ENCODE results near the gene SLITRK1.

SLITRK1 gene, protein sequence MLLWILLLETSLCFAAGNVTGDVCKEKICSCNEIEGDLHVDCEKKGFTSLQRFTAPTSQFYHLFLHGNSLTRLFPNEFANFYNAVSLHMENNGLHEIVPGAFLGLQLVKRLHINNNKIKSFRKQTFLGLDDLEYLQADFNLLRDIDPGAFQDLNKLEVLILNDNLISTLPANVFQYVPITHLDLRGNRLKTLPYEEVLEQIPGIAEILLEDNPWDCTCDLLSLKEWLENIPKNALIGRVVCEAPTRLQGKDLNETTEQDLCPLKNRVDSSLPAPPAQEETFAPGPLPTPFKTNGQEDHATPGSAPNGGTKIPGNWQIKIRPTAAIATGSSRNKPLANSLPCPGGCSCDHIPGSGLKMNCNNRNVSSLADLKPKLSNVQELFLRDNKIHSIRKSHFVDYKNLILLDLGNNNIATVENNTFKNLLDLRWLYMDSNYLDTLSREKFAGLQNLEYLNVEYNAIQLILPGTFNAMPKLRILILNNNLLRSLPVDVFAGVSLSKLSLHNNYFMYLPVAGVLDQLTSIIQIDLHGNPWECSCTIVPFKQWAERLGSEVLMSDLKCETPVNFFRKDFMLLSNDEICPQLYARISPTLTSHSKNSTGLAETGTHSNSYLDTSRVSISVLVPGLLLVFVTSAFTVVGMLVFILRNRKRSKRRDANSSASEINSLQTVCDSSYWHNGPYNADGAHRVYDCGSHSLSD

DNA sequence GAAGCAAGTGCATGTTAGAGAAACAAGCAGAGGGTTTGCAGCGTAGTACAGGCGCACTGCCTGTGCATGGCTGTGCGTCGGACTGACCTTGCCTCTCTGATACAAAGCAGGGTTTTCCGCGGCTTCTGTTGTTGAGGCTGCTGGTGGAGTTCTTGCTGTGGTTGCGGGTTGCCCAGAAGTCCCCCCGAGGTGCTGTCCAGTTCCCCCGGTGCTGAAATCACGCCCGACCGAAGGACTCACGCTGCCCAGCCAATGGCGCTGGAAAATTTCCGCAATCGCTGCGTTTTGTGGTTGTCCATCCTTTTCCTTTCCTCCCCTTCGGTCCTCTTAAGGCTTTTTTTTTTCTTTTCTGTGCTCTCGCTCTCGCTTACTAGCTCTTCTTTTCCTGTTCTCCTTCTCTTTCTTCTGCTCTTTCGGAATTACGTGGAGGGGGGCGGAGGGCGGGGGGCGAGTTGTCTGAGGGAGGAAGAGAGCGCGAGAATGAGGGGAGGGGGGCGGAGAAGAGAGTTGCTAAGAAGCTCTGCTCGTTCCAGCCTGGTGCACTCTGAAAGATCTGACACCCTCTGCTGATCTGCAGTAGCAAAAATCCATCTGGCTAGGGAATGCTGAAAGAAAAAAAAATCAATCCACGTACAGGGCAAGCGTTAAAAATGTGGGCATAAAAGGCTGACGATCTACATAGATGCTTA is at the start of gene SLITRK1:
TSS of gene SLITRK1 (minus strand) at position 558 of the 689 bp plus-strand sequence. CDS start 967 bp downstream, outside the sequence.
- no peak for DNase-seq

DNA sequence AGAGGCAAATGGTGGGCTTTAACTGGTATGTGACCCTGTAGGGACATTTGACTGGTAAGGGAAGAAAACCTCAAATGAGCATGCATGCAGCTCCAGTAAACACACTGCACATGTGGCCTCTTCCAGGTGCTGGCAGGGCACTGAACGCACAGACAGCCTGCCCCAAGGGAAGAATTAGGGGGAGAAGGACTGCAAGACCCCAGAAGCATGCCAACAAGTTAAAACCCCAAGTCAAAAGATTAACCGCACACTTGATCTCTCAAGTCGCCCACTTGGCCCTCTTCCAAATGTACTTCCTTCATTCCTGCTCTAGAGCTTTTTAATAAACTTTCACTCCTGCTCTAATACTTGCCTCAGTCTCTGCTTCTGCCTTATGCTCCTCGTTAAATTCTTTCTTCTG is 46.9 kb upstream of the SLITRK1 start:
- DNase-seq: no peak

DNA sequence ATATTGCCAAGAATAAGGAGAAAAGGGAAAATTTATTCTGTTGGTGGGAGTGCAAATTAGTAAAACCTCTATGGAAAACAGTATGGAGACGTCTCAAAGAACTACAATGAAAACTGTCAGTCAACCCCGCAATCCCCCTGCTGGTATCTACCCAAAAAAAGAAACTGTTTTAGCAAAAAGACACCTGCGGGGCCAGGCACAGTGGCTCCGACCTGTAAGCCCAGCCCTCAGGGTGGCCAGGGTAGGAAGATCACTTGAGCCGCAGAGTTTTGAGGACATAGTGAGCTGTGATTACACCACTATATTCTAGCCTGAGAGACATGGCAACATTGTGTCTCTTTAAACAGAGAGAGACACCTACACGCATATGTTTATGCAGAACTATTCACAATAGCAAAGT is 37.5 kb upstream of the SLITRK1 start:
- DNase-seq: no peak

DNA sequence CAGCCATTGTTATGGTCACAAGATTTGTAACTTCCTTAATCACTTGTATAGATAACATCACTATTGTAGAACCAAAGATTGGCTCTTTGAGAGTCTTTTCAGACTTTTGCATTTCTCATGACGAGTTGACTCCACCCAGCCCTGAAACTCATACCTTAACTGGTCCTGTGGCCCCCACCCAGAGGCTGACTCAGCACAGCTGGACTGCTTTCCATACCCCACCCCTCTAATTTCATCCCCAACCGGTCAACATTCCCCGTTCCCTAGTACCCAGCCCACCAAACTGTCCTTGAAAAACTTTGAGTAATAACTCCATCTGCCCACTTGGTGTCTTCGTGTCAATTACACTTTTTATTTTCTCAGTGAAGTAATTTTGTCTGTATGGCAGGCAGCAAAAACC is 32.1 kb upstream of the SLITRK1 start:
- no peak for DNase-seq

DNA sequence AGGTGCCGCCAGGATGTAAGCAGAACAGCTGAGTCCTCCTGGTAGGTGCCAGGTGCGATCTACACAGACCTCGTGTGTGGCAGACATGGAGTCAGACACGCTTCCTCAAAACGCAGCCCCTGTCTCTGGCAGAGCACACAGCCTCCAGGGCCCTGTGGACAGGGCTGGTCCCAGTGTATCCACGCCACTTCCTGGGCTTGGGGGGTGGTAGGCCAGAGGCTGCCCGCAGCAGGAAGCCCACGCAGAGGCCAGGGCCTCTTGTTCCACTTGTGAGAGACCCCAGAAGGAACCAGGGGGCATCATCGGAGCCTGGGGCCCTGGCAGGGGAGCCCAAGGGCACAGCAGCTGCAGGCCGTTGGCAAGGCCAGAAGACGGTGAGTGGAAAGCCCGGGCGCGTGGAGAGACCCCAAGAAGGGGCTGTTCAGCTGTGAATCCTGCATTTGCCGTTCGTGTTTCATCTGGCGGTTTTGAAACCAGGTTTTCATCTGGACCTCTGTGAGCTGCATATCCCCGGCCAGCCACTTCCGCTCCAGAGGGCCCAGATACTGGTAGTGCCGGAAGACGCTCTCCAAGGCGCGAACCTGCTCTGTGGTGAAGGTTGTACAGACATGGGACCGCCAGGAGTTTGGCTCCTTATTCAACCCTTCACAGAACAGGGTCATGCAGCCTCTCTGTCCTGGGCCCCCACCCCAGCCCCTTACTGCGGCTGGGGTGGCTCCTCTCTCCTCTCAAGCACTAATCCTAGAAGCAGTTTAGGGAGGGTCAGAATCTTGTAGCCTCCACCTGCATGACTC is 25.1 kb upstream of the SLITRK1 start:
- DNase-seq: no peak

DNA sequence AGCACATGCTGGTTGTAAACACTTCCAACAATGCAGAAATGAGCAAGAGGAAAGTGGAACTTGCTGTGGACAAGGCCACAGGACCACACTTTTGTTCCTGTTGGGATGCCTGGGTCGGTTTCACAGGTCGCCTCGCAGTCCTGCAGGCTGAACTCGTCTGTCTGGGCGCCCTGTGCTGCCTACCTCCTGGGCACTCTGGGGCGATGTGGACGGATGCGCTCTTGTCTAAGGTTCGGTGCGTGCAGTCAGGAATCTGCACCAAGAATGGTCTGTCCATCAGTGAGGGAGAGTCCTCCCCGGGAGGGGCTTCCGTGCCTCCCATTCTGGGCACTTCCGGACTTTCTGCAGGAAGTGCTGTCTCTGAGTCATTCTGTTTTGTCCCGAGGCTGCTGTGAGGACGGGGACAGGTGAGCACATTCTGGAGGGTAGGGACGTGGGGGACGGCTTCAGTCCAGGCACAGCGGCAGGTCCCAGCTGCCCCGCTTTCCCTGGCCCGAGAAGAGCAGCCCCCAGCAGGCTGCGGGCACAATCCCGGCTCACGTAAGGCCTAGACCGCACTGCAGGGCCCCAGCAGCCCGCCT is 24.1 kb upstream of the SLITRK1 start:
- no peak for DNase-seq

DNA sequence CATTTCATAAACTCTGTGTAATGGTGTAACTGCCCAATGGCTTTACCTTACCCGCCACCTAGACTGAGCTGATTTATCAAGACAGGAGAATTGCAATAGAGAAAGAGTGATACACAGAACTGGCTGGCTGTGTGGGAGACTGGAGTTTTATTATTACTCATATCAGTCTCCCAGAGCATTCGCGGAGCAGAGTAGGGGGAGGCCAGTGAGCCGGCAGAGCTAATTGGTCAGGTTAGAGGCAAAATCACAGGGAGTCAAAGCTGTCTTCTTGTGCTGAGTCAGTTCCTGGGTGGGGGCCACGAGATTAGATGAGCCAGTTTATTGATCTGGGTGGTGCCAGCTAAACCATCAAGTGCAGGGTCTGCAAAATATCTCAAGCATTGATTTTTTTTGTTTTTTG is 23.4 kb upstream of the SLITRK1 start:
- DNase-seq: no peak

DNA sequence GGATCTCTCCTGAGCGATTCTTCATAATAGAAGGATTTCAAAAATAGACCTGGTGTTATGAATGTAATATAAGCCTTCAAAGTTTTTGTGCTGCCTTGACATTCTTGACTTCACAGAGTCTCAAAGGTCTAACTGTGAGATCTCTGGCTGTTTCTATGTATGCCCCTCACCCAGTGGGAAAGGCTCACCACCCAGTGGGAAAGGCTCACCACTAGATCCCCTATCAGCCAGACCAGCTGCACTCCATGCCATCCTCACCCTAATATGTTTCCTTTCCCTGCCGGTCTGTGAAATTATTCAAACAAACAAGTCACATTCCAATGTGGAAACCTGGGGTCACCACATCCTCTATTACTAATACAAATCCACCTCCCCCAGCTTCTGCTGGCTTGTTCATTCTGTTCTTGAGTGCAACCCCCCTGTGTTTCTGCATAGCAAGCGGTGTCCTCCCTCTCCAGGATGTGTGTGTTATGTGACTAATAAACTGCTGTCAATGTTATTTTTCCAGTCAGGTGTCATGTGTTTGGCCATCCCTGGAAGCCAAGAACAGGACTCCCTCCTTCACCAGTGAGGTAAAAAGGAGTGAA is 13.8 kb upstream of the SLITRK1 start:
- no peak for DNase-seq

DNA sequence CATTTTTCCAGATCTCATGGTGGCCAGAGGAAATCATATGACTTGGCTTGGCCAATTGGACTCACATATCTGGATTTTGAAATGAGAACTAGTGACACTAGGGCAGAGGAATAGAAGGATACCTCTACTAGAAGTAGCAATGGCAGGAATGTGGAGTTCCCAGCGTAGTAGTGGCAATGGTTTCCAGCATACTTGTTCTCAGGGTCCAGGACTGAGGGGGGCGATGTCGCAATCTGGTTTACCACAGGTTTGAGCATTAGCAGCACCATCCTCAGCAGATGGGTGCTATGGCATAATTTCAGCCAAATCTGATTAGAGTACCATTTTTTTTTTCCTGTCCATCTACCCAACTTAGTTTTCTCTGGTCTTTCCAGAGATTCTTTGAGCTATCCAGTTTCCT is 8.1 kb upstream of the SLITRK1 start:
- no peak for DNase-seq

DNA sequence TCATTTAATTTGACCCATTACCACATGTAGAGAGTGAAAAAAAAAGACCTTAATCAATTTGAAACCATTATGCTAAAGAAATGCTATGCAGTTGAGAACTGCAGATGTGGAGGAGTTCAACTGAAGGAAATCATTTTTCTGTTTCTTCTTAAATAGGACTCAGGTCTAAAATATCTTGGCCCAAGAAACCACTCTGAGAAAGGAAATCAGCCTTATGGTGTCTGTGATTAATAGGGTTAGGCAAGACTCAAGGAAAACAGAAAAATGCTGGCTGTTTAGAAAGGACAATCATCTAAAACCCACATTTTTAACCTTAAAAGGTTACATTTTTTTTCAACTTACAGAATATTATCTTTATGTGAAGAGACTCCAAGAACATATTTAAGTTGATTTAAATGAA is 1.9 kb upstream of the SLITRK1 start:
- no peak for DNase-seq

DNA sequence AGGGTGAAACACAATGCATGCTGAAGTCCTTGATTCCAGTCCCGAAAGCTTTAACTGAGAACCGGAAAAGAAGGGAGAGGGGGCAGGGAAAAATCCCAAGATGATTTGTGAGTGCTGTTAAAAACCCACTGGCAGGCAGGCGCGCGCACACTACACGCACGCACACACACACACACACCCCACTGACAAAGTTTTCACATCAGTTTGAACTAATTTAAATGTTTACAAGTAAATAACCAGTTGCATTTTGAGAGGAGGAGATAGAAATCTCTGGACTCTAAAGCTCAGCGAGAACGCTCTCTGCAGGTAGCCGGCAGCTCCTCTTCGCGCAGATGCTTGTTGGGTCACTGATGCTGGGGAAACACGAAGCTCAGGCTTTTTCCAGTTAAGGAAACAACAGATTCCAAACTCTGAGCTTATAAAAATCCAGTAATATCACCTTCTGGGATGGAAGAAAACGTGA is 818 bp upstream of the SLITRK1 start:
- no peak for DNase-seq

DNA sequence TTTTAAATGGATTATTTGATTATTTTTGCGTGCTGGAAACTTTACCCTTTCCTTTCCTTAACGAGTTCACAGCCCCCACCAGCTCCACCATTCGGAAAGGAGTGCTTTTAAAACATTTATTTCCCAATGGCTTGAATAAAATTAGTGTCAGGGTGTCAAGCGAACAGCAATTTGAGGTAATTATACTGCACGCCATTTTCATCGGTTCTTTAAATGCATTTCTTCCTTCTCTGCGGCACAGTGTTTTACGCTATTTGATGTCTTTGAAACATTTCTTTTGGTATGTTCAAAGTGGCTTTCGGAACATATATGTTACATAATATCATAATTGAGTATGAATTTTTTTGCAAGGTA is 309 bp upstream of the SLITRK1 start:
- DNase-seq: no peak

DNA sequence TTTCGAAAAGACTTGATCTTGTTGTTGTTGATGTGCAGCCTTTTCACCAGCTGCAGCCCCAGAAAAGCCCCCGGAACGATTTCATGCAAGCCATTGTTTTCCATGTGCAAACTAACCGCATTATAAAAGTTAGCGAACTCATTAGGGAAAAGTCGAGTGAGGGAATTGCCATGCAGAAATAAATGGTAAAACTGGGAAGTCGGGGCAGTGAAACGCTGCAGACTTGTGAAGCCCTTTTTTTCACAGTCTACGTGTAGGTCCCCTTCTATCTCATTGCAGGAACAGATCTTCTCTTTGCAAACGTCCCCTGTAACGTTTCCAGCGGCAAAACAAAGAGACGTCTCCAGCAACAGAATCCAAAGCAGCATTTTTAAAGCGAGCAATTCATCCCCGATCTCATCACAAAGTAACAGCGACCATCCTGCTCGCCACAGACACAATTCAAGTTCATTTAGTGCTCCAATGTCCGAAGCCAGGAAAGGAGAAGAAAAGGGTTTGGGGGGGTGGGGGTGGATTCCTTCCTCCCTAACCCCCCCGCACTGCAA is 1.1 kb downstream of the SLITRK1 start:
- DNase-seq: no peak

DNA sequence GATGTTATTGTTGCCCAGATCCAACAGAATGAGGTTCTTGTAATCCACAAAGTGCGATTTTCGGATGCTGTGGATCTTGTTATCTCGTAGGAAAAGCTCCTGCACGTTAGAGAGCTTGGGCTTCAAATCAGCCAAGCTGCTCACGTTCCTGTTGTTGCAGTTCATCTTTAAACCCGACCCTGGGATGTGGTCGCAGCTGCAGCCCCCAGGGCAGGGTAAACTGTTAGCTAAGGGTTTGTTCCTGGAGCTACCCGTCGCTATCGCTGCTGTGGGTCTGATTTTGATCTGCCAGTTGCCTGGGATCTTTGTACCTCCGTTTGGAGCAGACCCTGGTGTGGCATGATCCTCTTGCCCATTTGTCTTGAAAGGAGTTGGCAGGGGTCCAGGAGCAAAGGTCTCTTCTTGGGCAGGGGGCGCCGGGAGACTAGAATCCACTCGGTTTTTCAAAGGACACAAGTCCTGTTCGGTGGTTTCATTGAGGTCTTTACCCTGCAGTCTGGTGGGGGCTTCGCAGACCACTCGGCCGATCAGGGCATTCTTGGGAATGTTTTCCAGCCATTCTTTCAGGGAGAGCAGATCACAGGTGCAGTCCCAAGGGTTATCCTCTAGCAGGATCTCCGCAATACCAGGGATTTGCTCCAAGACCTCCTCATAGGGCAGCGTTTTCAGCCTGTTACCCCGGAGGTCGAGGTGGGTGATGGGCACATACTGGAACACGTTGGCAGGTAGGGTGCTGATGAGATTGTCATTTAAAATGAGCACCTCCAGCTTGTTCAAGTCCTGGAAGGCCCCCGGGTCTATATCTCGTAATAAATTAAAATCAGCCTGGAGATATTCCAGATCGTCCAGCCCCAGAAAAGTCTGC is 1.8 kb downstream of the SLITRK1 start:
- no peak for DNase-seq

DNA sequence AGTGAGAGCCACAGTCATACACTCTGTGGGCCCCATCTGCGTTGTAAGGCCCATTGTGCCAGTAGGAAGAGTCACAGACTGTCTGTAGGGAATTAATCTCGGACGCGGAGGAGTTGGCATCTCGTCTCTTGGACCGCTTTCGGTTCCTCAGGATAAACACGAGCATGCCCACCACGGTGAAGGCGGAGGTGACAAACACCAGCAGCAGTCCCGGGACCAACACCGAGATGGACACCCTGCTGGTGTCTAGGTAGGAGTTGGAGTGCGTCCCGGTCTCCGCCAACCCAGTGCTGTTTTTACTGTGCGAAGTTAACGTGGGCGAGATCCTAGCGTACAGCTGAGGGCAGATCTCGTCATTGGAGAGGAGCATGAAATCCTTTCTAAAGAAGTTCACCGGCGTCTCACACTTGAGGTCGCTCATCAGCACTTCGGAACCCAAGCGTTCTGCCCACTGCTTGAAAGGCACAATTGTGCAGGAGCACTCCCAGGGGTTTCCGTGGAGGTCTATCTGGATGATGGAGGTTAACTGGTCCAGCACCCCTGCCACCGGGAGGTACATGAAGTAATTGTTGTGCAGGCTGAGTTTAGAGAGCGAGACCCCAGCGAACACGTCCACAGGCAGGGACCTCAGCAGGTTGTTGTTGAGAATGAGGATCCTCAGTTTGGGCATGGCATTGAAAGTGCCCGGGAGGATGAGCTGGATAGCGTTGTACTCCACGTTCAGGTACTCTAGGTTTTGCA is 2.7 kb downstream of the SLITRK1 start:
- no peak for DNase-seq

DNA sequence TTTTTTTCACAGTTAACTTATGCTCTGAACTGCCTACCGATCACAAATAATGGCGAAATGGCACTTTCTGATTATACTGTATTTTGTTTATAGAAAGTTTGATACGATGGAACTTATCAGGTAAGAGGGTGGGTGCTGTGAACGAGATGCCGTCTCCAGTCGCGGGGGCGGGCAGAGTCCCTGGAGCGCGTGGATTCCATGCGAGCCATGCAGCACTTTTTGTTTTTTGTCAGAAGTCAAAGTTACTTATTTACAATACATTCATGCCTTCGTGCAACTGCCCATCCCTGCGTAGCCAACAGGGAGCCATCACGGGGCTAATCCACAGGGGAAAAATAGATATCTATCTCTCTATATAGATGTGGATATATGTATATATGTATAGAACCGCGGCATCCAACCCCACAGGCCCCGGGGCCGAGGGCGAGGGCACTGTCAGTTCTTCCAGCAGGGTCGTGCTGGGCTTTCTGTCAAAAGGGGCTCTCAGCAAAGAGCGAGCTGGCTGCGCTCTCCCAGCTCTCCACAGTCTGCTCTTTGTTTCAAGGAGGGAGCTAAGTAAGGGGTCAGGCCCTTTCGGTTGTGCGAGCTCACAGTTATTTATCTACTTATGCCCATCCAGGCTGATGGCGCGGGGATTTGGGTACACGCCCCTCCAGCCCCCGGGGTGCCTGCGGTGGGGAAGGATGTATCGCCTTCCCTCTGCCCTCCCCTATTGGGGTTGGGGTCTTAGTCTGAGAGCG is 3.4 kb downstream of the SLITRK1 start:
- DNase-seq: no peak

DNA sequence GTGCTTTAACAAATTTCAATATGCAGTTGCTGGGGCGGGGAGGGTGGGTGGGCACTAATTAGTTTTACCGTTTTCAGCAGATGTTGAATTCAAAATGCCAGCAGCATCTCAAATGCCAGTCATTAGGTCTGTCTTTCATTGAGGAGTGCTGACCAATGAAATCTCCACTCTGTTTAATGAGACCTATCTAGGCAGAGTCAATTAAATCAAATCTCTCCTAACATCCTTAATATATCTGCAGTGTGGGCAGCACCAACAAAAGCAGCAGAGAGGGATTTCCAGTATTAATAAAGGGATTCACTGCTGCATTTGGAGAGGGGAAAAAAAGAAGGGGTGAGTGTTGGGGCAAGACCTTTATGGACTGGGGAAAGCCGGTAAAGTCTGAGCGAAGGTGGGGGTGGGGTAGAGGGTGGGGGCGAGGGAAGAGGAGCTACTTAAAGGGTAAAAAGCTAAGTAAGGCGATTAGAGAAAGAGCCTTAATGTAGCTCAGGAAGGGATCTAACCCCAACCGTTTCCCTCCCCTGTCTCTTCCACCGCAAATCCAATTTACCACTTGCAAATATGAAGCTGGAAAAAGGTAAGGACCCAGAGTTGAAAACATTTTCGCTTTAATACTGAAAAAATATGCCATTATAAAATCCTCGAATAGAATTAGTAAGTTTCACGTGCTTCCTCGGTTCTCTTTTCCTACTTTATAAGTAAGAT is 4.5 kb downstream of the SLITRK1 start:
- DNase-seq: no peak

DNA sequence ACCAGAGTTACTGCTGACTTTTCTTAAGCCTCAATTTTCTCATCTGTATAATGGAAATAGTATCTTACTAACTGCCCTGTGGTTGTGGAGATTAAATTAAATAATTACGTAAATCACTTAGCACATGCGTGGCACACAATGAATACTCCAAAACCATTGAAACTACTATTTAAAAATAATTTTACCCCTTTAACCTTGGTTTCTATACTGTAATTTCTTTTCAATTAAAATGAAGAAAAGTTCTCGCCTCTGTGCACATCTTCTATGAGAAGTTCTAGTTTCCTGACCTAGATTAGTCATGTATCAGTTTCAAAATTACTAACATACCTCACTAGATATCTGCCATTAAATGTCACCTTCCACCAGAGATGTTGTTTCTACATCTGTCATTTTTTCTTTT is 5.7 kb downstream of the SLITRK1 start:
- no peak for DNase-seq

DNA sequence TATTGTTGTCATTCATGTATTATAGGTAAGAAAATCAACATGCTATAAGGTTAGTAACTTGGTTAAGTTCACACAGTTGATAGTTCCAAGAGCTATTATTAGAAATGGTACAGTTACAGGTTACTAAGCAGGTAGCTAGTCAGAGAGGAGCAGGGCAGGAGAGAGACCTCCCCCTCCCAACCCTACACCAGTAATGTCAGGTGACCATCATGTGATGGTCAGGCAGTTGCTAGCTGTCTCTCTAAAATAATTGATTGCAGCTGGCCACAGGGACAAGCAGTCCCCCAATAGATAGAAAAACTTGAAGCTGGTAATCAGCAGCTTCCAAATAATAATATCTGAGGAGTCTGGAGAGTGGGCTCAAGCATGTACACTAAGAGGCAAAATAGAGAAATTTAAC is 14.6 kb downstream of the SLITRK1 start:
- no peak for DNase-seq
